GM12864 (cell line): ENCODE data around the gene ARFGAP3.
"Not testable (repeated sequence)": the region's sequence is repeated elsewhere in the genome, so short reads cannot be mapped to it uniquely, and the experiment has no call there.

Source experiments
- DNase-seq: peaks from one replicate; pipeline ENCODE4 v3.0.0-alpha.2; 2011; ENCODE audit warnings: low read depth
- H3K4me3 ChIP-seq: 2 replicates; pipeline ENCODE4 v1.5.1; 2011; ENCODE audit warnings: mild to moderate bottlenecking, low read depth, low read length, control low read depth
- TF ChIP-seq, protein P1 (sequence below): IDR thresholded peaks from 2 replicates; pipeline ENCODE4 v1.5.1; 2011; ENCODE audit warnings: low read depth, mild to moderate bottlenecking, moderate library complexity, low read length, control low read depth, inconsistent platforms; ENCODE audit errors: missing control alignments

Gene ARFGAP3

GRCh38 chr22:42788466-42788865 lies 68.6 kb downstream of the ARFGAP3 start:
- TF ChIP-seq, protein P1, sequence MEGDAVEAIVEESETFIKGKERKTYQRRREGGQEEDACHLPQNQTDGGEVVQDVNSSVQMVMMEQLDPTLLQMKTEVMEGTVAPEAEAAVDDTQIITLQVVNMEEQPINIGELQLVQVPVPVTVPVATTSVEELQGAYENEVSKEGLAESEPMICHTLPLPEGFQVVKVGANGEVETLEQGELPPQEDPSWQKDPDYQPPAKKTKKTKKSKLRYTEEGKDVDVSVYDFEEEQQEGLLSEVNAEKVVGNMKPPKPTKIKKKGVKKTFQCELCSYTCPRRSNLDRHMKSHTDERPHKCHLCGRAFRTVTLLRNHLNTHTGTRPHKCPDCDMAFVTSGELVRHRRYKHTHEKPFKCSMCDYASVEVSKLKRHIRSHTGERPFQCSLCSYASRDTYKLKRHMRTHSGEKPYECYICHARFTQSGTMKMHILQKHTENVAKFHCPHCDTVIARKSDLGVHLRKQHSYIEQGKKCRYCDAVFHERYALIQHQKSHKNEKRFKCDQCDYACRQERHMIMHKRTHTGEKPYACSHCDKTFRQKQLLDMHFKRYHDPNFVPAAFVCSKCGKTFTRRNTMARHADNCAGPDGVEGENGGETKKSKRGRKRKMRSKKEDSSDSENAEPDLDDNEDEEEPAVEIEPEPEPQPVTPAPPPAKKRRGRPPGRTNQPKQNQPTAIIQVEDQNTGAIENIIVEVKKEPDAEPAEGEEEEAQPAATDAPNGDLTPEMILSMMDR: no peak
- no peak for DNase-seq
- no peak overlapping the region for H3K4me3 ChIP-seq

- no peak overlapping the region for H3K4me3 ChIP-seq
- TF ChIP-seq, protein P1: no peak
- no peak for DNase-seq
These were observed 69.1 kb downstream of the ARFGAP3 start for GRCh38 chr22:42788021-42788420.

DNA sequence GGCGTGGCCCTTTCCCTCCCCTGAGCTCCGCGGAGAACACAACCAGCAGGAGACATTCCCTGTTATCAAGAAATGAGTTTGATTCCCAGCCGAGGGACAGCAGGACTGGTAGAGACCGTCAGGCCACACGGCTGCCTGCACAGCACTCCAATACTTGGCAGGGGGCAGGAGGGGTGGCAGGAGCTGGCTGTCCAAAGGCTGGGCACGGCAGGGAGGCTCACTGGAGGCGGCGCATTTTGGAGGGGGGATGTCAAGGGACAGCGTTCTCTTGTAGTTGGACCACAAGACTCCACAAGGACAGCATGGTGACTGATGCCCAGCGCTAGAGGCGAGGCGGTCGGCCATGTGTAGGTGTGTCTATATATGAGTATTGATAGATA lies 69.7 kb downstream of the ARFGAP3 start:
- no peak for DNase-seq
- no peak overlapping the region for H3K4me3 ChIP-seq
- TF ChIP-seq, protein P1: no peak

GRCh38 chr22:42786606-42787356 lies 70.3 kb downstream of the ARFGAP3 start:
- DNase-seq: no peak
- no peak overlapping the region for H3K4me3 ChIP-seq
- TF ChIP-seq, protein P1: no peak

DNA sequence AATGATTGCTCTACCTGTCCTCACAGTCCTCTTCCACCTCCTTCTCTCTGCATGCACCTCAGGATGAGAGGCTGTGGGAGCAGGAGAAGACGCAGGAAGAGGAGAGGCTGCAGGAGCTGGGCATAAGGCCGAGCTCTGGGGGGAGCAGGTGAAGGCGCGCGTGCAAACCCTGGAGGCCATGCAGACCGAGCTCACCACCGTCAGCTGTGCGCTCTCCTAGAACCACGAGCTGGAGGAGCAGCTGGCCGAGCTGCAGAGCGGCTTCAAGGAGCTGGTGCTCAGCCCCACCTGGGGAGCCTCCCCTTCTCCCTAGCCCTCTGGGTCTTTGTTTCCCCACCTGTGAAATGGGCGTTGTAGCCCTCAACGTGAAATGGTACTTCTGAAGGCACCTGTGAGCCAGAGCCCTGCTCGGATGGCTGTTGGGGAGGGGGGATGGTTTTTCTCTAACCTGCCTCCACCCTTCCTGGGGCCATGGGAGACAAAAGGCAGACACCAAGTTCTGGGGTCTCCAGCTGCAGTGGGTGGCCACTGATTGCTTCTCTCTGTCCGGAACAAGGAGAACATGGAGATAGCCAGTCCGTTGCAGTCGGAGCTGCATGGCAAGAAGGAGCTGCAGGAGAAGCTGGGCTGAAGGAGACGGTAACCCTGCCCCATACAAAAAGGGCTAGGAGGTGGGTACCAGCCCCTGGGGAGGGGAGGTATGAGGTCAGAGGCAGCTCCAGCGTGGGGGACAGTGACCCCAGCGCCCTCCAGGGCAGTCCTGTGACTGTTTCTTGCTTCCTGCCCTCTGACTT lies 71.2 kb downstream of the ARFGAP3 start:
- TF ChIP-seq, protein P1: no peak
- no peak for DNase-seq

GRCh38 chr22:42782306-42782705 lies 74.8 kb downstream of the ARFGAP3 start:
- DNase-seq, H3K4me3 ChIP-seq: not testable (repeated sequence)

More for the DNA sequence above, 71.2 kb downstream of the ARFGAP3 start:
- H3K4me3 ChIP-seq: no peak overlapping the region

DNA sequence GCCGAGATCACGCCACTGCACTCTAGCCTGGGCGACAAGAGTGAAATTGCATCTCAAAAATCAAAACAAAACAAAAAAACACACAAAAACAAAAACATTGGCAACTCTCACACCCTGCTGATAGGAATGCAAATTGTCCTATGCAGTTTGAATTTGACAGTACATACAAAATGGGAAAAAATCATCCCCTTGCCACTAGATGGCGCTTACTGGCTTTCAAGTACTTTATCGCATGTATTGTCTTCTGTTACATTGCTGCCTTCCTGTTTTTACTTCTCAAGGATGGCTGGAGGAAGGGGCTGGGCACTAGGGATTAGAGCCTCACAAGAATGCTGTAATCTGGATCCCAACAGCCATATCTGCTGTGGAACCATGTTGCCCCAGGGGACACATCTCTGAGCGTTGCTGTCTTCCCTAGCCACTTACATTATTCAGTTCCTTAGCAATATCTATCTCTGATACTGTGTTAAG lies 77.0 kb downstream of the ARFGAP3 start:
- H3K4me3 ChIP-seq: no peak overlapping the region
- DNase-seq: peak; percentile 86
- TF ChIP-seq, protein P1: peak; percentile 81
